Measurements from ENCODE around the gene RNASE11.
"Not testable (repeated sequence)": the region's sequence is repeated elsewhere in the genome, so short reads cannot be mapped to it uniquely, and the experiment has no call there.

Gene RNASE11

GRCh38 chr14:20614038-20614840 is 26.4 kb upstream of the RNASE11 start:
- no peak for DNase-seq (ENCODE audit: low read depth)

DNA sequence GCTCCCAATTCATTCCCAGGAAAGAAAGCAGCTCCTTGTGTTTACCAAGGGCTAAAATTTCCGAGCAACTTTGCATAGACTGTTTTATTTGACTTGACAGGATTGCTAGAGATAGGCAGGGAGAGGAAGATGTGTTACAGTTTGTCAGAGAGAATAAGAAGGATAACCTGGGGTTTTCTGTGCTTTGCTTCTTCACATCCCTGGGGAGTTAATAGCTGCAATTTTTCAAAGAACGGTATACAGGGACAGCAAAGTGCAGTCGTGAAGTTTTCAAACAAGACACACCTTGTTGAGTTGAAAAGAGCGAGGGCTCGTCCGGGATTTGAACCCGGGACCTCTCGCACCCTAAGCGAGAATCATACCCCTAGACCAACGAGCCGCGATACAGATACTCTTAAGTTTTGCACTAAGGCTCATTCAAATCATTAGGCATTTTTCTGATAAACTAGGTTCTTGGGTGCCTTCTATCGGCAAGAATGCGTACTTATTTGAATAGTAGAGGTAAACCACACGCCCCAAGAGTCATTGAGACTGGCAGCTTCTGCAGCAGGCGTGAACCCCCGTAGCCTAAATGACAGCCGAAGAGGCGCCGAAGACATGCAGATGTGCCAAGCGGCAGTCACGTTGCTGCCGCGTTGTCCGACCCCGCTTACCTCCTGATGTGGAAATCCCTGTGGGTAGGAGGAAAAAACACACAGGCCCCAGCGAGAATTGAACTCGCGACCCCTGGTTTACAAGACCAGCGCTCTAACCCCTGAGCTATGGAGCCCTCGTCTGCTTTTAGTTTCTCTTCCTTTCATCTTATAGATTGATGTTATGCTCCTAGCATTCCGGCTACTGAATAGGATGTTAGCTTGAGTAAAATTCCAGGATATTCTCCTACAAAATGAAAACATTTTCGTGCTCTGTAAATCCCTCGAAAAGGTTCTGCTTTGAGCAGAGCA is 25.6 kb upstream of the RNASE11 start:
- peak; percentile 99 for DNase-seq (ENCODE audit: low read depth)

DNA sequence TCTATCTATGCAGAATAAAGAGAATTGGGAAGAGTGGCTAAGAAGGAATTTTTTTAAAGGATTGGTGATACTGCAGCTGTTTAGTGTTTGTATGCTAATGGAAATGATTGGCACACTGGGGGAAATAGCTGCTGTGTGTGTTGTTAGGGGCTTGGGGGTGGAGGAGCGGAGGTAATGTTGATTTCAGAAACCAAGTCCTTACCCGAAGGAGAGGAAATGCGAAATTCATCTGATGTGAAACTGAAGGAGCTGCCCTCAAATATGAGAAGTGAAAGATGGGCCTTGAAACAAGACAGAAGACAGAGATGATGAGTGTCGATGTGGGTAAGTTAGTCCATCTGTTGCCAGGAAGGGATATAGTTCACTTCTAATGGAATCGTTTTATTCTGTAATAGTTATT is 24.6 kb upstream of the RNASE11 start:
- no peak for DNase-seq (ENCODE audit: low read depth)

DNA sequence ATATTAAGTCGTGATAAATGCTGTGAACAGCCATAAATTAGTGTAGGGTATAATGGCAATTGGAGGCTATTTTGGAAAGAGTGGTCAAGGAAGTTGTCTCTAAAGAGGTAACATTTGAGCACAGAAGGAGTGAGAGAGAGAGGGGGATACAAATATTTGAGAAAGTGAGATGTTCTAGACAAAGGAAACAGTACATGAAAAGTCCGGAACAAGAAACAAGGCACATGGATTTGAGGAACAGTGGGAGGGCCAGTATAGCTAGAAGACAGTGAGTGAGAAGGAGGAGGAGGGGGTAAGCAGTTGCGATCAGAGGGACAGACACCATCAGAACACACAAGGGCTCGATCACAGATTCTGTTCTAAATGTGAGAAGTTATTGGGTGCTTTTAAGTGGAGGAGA is 23.5 kb upstream of the RNASE11 start:
- DNase-seq (ENCODE audit: low read depth) = no peak

DNA sequence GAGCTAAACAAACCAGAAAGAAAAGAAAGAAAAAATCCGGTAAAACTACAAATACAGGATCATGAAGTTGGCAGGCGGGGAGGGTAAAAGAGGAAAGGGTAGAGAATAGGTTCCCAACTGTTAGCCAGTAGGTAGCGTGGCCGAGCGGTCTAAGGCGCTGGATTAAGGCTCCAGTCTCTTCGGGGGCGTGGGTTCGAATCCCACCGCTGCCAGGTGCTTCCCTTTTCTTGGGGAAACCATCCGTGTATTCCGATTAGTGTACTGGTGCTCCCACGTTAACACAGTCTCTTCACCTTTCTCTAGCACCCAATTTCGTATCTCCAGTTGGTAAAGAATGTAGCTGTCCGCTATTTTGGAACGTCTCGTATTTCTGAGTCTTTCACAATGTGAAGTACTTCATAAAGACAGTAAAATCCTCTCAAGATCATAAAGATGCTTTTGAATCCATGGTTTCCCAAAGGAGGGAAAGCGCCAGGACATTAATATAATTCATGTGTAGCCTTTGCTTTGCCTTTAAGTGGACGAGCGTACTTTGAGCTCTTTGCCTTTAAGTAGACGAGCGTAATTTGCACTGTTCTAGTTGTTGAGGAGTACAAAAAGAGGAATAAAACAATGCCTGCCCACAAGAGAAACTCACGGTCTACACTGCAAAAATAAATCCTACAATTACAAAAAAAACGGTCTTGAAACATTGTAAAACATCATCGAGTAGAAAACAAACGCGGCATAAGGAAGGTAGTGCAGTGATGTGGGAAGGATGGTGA is 22.4 kb upstream of the RNASE11 start:
- no peak for DNase-seq (ENCODE audit: low read depth)

GRCh38 chr14:20609215-20610001 is 21.6 kb upstream of the RNASE11 start:
- DNase-seq (ENCODE audit: low read depth) = peak; percentile 94

DNA sequence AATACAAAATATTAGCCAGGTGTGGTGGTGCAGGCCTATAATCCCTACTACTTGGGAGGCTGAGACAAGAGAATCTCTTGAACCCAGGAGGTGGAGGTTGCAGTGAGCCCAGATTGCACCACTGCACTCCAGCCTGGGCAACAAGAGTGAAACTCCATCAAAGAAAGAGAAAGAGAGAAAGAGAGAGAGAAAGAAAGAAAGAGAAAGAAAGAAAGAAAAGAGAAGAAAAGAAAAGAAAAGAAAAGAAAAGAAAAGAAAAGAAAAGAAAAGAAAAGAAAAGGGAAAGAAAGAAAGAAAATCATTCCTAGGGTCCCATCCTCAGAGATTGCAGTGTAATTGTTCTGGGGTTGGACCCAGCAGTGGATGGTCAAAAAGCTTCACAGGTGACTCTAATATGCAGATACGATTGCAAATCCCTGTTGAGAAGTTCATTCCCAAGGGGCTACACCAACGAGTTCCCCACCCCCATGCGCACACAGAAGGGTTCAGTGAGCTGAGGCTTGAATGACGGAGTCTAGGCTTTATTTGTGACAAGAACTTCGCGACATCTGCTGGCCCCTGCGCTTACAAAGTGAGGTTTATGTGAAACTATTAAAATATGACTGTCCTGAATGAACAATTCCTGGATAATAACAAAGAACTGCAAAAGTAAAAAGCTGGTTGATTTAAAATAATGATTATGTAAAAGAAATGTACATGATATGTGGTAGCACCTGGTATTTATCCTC is 20.7 kb upstream of the RNASE11 start:
- DNase-seq (ENCODE audit: low read depth) = no peak

GRCh38 chr14:20607617-20608016 is 19.8 kb upstream of the RNASE11 start:
- no peak for DNase-seq (ENCODE audit: low read depth)

- no peak for DNase-seq (ENCODE audit: low read depth)
These were observed 19.1 kb upstream of the RNASE11 start for GRCh38 chr14:20606902-20607242.

DNA sequence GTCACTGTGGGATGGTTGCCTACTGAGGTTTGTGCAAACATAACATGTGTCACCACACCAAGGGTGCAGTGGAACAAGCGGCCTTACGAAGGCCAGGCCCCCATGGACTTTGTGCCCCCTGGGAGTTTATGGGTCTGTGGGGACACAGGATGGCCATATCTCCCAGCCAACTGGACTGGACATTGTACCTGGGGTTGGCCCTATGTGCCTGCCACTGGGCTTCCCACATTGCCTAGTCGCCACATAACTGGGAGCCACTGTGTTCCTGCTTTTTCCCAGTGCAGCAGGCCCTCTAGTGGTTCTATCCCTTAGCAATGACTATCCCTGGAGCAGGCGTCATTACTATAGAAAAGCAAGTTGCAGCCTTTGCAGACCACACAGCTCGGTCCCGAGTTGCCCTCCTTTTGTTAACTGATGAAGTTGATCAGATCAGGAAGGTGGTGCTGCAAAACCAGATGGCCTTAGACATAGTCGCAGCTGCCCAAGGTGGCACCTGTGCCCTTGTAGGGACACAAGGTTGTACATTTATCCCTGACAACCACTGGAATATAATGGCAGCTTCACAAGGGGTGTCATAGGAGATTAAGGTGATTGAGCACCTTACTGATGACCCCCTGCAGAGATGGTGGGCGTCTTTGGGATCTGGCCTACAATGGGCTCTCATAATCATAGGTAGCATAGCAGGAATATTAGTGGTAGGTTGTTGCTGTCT is 18.5 kb upstream of the RNASE11 start:
- DNase-seq (ENCODE audit: low read depth) = no peak

GRCh38 chr14:20603813-20604690 is 16.3 kb upstream of the RNASE11 start:
- DNase-seq (ENCODE audit: low read depth) = no peak

DNA sequence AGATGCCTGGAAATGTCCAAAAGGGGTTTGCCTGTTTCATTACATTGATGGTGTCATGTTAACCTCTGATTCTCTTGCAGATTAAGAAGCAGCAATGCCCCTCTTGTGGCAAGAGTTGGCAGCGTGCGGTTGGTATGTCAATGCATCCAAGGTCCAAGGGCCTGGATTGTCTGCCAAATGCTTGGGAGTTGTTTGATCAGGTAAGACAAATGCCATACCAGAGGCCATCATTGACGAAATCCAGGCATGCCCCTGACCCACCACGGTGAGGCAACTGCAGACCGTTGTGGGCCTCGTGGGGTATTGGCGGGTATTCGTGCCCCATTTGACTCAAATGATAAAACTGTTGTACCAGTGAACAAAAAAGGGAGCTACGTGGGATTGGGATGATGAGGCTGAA is 14.8 kb upstream of the RNASE11 start:
- DNase-seq (ENCODE audit: low read depth) = no peak

DNA sequence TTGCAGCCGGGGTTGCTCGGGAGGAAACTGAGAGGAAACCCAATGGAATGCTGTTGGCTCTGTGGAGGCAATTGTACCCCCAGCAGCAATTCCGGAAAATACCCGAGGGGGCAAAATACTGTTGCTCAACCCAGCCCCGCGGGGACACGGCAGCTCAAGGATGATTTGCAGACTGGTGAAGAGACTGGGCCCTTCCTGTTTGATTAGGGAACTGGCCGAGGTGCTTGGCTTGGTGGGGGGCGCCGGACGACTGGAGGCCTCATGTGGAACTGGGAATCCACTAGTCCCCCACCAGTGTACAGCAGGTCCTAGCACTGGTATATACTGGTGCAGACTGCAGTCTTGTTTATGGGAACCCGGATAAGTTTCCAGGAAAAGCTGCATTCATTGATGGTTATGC is 13.7 kb upstream of the RNASE11 start:
- no peak for DNase-seq (ENCODE audit: low read depth)

DNA sequence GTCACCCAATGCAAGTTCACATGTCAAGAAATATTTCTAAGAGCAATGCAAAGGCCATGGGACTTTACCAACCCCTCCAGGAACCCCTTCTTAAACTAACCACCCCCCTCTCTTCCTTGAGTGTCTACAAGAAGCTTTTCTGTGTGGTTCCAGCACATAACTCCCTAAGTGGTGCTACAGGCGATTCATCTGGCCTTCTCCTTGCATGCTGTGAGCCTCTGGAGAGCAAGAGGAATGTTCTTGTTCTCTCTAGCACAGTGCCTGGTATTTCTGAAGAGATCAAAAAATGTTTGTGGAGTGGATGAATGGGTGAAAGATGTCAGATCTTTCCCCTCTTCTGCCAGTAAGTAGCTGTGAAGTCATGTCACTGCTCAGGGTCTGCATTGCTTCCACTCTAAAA is 9.3 kb upstream of the RNASE11 start:
- no peak for DNase-seq (ENCODE audit: low read depth)

DNA sequence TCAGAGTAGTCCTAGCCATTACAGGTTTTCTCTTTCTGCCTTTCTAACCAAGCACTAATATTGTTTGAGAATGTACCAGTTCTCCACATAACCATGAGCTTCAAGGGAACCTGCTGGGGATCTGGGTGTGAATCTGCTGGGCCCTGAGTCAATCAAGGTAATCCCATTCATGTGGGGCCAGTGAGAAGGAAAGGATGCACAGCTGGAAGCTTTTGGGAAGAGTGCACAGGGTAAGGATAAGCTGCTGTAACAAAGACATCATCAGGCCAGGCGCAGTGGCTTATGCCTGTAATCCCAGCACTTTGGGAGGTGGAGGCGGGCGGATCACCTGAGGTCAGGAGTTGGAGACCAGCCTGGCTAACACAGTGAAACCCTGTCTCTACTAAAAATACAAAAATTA is 7.9 kb upstream of the RNASE11 start:
- not testable (repeated sequence) for DNase-seq (ENCODE audit: low read depth)

GRCh38 chr14:20592574-20592973 is 4.8 kb upstream of the RNASE11 start:
- DNase-seq (ENCODE audit: low read depth) = no peak

- DNase-seq (ENCODE audit: low read depth) = no peak
These were observed 3.4 kb upstream of the RNASE11 start, which contains the start of gene RNASE12 for GRCh38 chr14:20591235-20591634. RNASE12 (minus strand) TSS chr14:20591376; CDS start chr14:20590723, 653 bp downstream.

DNA sequence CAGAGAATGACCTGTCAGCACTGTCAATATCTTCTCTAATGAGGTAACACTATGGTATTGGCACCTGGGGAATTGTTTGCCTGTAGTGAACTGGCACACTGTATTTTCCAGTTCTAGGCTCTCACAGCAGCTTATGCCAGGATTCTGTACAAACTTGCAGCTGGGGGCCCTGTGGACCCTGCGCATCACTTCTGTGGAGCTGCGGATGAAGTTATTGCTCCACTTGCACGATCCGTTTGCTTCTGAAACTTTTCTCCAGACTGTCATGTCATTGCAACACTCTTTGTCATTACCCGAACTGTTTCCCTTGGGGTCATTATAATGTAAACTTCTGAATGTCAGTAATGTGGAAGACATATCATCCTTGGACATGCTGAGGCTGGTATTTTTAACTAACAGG is 3.9 kb downstream of the RNASE11 start:
- no peak for DNase-seq (ENCODE audit: low read depth)

DNA sequence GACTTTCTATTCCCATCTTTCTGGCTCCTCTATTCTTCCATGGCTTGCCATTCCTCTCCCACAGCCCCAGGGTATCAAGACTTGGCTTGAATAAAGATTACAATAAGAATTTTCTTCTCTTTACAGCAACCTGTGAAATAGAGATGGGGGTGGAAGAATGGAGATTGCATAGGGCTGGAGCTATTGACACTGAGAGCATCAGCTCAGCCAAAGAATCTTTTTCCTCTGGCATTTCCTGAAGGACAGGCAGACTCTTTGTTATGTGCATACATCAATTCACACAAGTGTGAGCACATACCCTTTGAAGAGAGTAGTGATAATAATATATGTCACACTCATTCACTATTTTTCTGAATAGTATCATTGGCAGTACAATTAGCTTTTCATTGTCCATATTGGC is 4.7 kb downstream of the RNASE11 start:
- no peak for DNase-seq (ENCODE audit: low read depth)

Measured in HS-27A (cell line).